PC-3 (cell line): Measurements from ENCODE around the gene NPTXR.

Source experiments
- CTCF ChIP-seq: fragments of 300-600 bp; sonication (generic); conservative IDR thresholded peaks from 2 replicates; pipeline ENCODE4 v1.5.1; 2017; ENCODE audit warnings: antibody characterized with exemption, low read depth, mild to moderate bottlenecking, low read length
- EZH2 ChIP-seq: fragments of 300-600 bp; sonication (generic); IDR thresholded peaks from one replicate; pipeline ENCODE4 v1.6.1; 2017; ENCODE audit warnings: antibody characterized with exemption, mild to moderate bottlenecking, low read length; ENCODE audit not compliant: unreplicated experiment
- EZH2phosphoT487 ChIP-seq: fragments of 300-600 bp; sonication (generic); IDR thresholded peaks from 2 replicates; pipeline ENCODE4 v1.6.1; 2018; ENCODE audit warnings: mild to moderate bottlenecking, antibody characterized with exemption, low read length, borderline replicate concordance

- no peak for TF ChIP-seq EZH2phosphoT487
- no peak for TF ChIP-seq CTCF
- TF ChIP-seq EZH2: no peak
Measured at GRCh38 chr22:38792833-38793232, 51.0 kb downstream of the NPTXR start.
